ENCODE results near the gene TPCN2.

TPCN2 gene

DNA sequence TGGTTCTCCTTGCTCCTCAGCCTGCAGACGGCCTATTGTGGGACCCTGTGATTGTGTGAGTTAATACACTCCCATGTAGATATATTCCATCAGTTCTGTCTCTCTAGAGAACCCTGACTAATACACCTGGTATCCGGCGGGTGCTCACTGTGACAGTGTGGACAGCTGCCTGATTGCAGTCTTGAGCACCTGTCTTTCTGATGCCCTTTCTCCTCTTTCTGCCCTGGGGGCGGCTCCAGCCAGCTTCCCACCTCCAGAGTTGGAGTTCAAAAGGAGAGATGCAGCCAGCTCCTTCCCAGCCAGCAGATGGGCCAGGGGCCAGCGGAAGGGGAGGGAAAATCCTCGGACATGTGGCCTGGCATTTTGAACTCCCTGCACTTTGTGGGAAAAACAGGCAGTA, 122.0 kb downstream of the TPCN2 start:
- no peaks in the 10 kb centered on the region for H3K27me3 ChIP-seq
- peaks cover 0 to 5% (median 3%) of the 10 kb centered on the region in 3 donors for H3K36me3 ChIP-seq
- intact Hi-C loops (cut with DNase I; ENCODE audit: low total_unique reads): no loop called here
- peaks cover 0 to 5% (median 0%) of the 10 kb centered on the region in 3 donors for H3K9me3 ChIP-seq
- H3K4me1 ChIP-seq: peaks cover 0 to 16% (median 15%) of the 10 kb centered on the region in 4 donors
- TF ChIP-seq, protein P1, sequence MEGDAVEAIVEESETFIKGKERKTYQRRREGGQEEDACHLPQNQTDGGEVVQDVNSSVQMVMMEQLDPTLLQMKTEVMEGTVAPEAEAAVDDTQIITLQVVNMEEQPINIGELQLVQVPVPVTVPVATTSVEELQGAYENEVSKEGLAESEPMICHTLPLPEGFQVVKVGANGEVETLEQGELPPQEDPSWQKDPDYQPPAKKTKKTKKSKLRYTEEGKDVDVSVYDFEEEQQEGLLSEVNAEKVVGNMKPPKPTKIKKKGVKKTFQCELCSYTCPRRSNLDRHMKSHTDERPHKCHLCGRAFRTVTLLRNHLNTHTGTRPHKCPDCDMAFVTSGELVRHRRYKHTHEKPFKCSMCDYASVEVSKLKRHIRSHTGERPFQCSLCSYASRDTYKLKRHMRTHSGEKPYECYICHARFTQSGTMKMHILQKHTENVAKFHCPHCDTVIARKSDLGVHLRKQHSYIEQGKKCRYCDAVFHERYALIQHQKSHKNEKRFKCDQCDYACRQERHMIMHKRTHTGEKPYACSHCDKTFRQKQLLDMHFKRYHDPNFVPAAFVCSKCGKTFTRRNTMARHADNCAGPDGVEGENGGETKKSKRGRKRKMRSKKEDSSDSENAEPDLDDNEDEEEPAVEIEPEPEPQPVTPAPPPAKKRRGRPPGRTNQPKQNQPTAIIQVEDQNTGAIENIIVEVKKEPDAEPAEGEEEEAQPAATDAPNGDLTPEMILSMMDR (IDR thresholded peaks at IDR 0.05): no peak
- peak in 1 of 2 donors; percentile 51 for DNase-seq
- no peak overlapping the region for H3K27ac ChIP-seq
- H3K4me3 ChIP-seq: no peak overlapping the region

DNA sequence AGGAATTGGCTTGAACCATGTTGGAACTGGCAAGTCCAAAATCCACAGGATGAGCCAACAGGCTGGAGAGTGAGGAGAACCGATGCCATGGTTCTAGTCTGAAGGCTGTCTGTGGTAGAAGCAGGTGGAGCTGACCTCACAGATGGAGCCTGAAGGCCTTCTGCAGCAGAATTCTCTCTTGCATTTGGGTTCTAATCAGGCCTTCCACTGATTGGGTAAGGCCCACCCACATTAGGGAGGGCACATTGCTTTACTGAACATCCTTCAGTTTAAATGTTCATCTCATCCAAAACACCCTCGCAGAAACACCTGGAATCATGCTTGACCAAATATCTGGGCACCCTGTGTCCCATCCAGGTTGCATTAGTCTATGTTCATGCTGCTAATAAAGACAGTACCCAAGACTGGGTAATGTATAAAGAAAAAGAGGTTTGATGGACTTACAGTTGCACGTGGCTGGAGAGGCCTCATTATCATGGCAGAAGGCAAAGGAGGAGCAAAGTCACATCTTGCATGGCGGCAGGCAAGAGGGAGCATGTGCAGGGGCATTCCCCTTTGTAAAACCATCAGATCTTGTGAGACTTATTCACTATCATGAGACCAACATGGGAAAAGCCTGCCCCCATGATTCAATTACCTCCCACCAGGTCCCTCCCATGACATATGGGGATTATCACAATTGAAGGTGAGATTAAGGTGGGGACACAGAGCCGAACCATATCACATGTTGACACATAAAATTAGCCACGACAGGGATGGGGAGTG, 122.9 kb downstream of the TPCN2 start:
- peaks cover 0 to 5% (median 3%) of the 10 kb centered on the region in 3 donors for H3K36me3 ChIP-seq
- no peak overlapping the region for H3K27ac ChIP-seq
- no peak overlapping the region for H3K4me3 ChIP-seq
- peaks cover 0 to 5% (median 0%) of the 10 kb centered on the region in 3 donors for H3K9me3 ChIP-seq
- DNase-seq: no peak
- peaks cover 0 to 9% (median 7%) of the 10 kb centered on the region in 4 donors for H3K4me1 ChIP-seq
- H3K27me3 ChIP-seq: no peaks in the 10 kb centered on the region
- TF ChIP-seq, protein P1 (IDR thresholded peaks at IDR 0.05): no peak
- intact Hi-C loops (cut with DNase I; ENCODE audit: low total_unique reads): no loop called here

- Histone ChIP-seq H3K4me1 (no peaks in the 10 kb centered on the region), H3K27ac (no peak overlapping the region), H3K36me3 (peaks cover 0 to 5% (median 3%) of the 10 kb centered on the region in 3 donors), H3K4me3 (no peak overlapping the region), H3K9me3 (peaks cover 0 to 5% (median 0%) of the 10 kb centered on the region in 3 donors), H3K27me3 (no peaks in the 10 kb centered on the region)
- no peak for DNase-seq
- TF ChIP-seq, protein P1 (IDR thresholded peaks at IDR 0.05): no peak
- intact Hi-C loops (cut with DNase I; ENCODE audit: low total_unique reads): no loop called here
These were observed 123.9 kb downstream of the TPCN2 start for GRCh38 chr11:69172674-69173073.

- Histone ChIP-seq H3K27me3 (no peaks in the 10 kb centered on the region), H3K27ac (no peak overlapping the region), H3K4me3 (no peak overlapping the region), H3K4me1 (no peaks in the 10 kb centered on the region), H3K36me3 (peaks cover 0 to 5% (median 3%) of the 10 kb centered on the region in 3 donors), H3K9me3 (peaks cover 0 to 5% (median 0%) of the 10 kb centered on the region in 3 donors)
- TF ChIP-seq, protein P1 (IDR thresholded peaks at IDR 0.05): no peak
- intact Hi-C loops (cut with DNase I; ENCODE audit: low total_unique reads): no loop called here
- DNase-seq: no peak
These were observed 124.6 kb downstream of the TPCN2 start for GRCh38 chr11:69173331-69173730.

- peaks cover 0 to 5% (median 3%) of the 10 kb centered on the region in 3 donors for H3K36me3 ChIP-seq
- H3K27me3 ChIP-seq: no peaks in the 10 kb centered on the region
- no peak overlapping the region for H3K27ac ChIP-seq
- H3K9me3 ChIP-seq: peaks cover 0 to 5% (median 0%) of the 10 kb centered on the region in 3 donors
- intact Hi-C loops (cut with DNase I; ENCODE audit: low total_unique reads): no loop called here
- H3K4me1 ChIP-seq: no peaks in the 10 kb centered on the region
- TF ChIP-seq, protein P1 (IDR thresholded peaks at IDR 0.05): no peak
- H3K4me3 ChIP-seq: no peak overlapping the region
- DNase-seq: no peak
These were observed 125.3 kb downstream of the TPCN2 start for GRCh38 chr11:69173925-69174581.

Data from tibial artery (tissue), 4 donors.